ENCODE results near the gene GET4. TPM values are rescaled to one million over a fixed set of nuclear protein-coding genes. Genes with fewer than 3 reads are reported as not detected.

The GET4 gene
- total RNA-seq, 1 experiment from 2014 or later, result 36.1 TPM

GRCh38 chr7:853366-854117 is 22.8 kb upstream of the GET4 start:
- H3K27me3 ChIP-seq (replicated peaks), result no peaks in the 10 kb centered on the region
- no peaks in the 10 kb centered on the region for H3K4me1 ChIP-seq (replicated peaks)
- no peak overlapping the region for H3K4me3 ChIP-seq
- DNase-seq (ENCODE audit: low read depth in 1 of 2, low spot score in 2 of 2), result no peak
- peaks cover 83% of the 10 kb centered on the region for H3K36me3 ChIP-seq
- no peak overlapping the region for H3K27ac ChIP-seq
- H3K9me3 ChIP-seq (replicated peaks), result no peaks in the 10 kb centered on the region

GRCh38 chr7:854118-854775 is 22.1 kb upstream of the GET4 start:
- H3K9me3 ChIP-seq (replicated peaks), result no peaks in the 10 kb centered on the region
- no peaks in the 10 kb centered on the region for H3K27me3 ChIP-seq (replicated peaks)

GRCh38 chr7:855686-856369 is 20.5 kb upstream of the GET4 start:
- Histone ChIP-seq H3K4me1 (replicated peaks) (no peaks in the 10 kb centered on the region), H3K36me3 (peaks cover 91% of the 10 kb centered on the region), H3K27me3 (replicated peaks) (no peaks in the 10 kb centered on the region), H3K9me3 (replicated peaks) (no peaks in the 10 kb centered on the region), H3K4me3 (no peak overlapping the region), H3K27ac (no peak overlapping the region)
- DNase-seq (ENCODE audit: low read depth in 1 of 2, low spot score in 2 of 2), result no peak

More at GRCh38 chr7:854118-854775, 22.1 kb upstream of the GET4 start:
- Histone ChIP-seq H3K4me1 (replicated peaks) (no peaks in the 10 kb centered on the region), H3K36me3 (peaks cover 84% of the 10 kb centered on the region), H3K27ac (no peak overlapping the region), H3K4me3 (no peak overlapping the region)
- no peak for DNase-seq (ENCODE audit: low read depth in 1 of 2, low spot score in 2 of 2)

- no peak for DNase-seq (ENCODE audit: low read depth in 1 of 2, low spot score in 2 of 2)
- peaks cover 94% of the 10 kb centered on the region for H3K36me3 ChIP-seq
- no peaks in the 10 kb centered on the region for H3K27me3 ChIP-seq (replicated peaks)
- H3K4me3 ChIP-seq, result no peak overlapping the region
- no peaks in the 10 kb centered on the region for H3K4me1 ChIP-seq (replicated peaks)
- H3K27ac ChIP-seq, result no peak overlapping the region
- H3K9me3 ChIP-seq (replicated peaks), result no peaks in the 10 kb centered on the region
These were observed 19.8 kb upstream of the GET4 start for GRCh38 chr7:856444-857095.

GRCh38 chr7:857661-858060 is 18.7 kb upstream of the GET4 start:
- Histone ChIP-seq H3K4me1 (replicated peaks) (no peaks in the 10 kb centered on the region), H3K27ac (no peak overlapping the region), H3K27me3 (replicated peaks) (no peaks in the 10 kb centered on the region), H3K9me3 (replicated peaks) (no peaks in the 10 kb centered on the region), H3K4me3 (no peak overlapping the region), H3K36me3 (peaks cover 92% of the 10 kb centered on the region)
- DNase-seq (ENCODE audit: low read depth in 1 of 2, low spot score in 2 of 2), result no peak

- Histone ChIP-seq H3K9me3 (replicated peaks) (no peaks in the 10 kb centered on the region), H3K4me3 (no peak overlapping the region), H3K27ac (no peak overlapping the region), H3K4me1 (replicated peaks) (no peaks in the 10 kb centered on the region), H3K27me3 (replicated peaks) (no peaks in the 10 kb centered on the region), H3K36me3 (peaks cover 82% of the 10 kb centered on the region)
- DNase-seq (ENCODE audit: low read depth in 1 of 2, low spot score in 2 of 2), result no peak
These were observed 16.9 kb upstream of the GET4 start for GRCh38 chr7:859359-860030.

- no peak for DNase-seq (ENCODE audit: low read depth in 1 of 2, low spot score in 2 of 2)
- Histone ChIP-seq H3K4me3 (no peak overlapping the region), H3K4me1 (replicated peaks) (no peaks in the 10 kb centered on the region), H3K9me3 (replicated peaks) (no peaks in the 10 kb centered on the region), H3K36me3 (peaks cover 80% of the 10 kb centered on the region), H3K27ac (no peak overlapping the region), H3K27me3 (replicated peaks) (no peaks in the 10 kb centered on the region)
These were observed 16.2 kb upstream of the GET4 start for GRCh38 chr7:860149-860548.

GRCh38 chr7:861222-861621 is 15.1 kb upstream of the GET4 start:
- no peak overlapping the region for H3K4me3 ChIP-seq
- no peak overlapping the region for H3K27ac ChIP-seq
- no peaks in the 10 kb centered on the region for H3K9me3 ChIP-seq (replicated peaks)
- no peaks in the 10 kb centered on the region for H3K27me3 ChIP-seq (replicated peaks)
- no peaks in the 10 kb centered on the region for H3K4me1 ChIP-seq (replicated peaks)
- no peak for DNase-seq (ENCODE audit: low read depth in 1 of 2, low spot score in 2 of 2)
- peaks cover 81% of the 10 kb centered on the region for H3K36me3 ChIP-seq

GRCh38 chr7:862157-862556 is 14.2 kb upstream of the GET4 start:
- H3K27me3 ChIP-seq (replicated peaks), result no peaks in the 10 kb centered on the region
- no peaks in the 10 kb centered on the region for H3K4me1 ChIP-seq (replicated peaks)
- H3K4me3 ChIP-seq, result no peak overlapping the region
- H3K9me3 ChIP-seq (replicated peaks), result no peaks in the 10 kb centered on the region
- peaks cover 76% of the 10 kb centered on the region for H3K36me3 ChIP-seq
- H3K27ac ChIP-seq, result no peak overlapping the region
- no peak for DNase-seq (ENCODE audit: low read depth in 1 of 2, low spot score in 2 of 2)

GRCh38 chr7:863106-863505 is 13.2 kb upstream of the GET4 start:
- Histone ChIP-seq H3K27me3 (replicated peaks) (no peaks in the 10 kb centered on the region), H3K36me3 (peaks cover 76% of the 10 kb centered on the region), H3K9me3 (replicated peaks) (no peaks in the 10 kb centered on the region), H3K4me3 (no peak overlapping the region), H3K27ac (no peak overlapping the region), H3K4me1 (replicated peaks) (no peaks in the 10 kb centered on the region)
- DNase-seq (ENCODE audit: low read depth in 1 of 2, low spot score in 2 of 2), result no peak

- no peaks in the 10 kb centered on the region for H3K4me1 ChIP-seq (replicated peaks)
- H3K9me3 ChIP-seq (replicated peaks), result no peaks in the 10 kb centered on the region
- no peak for DNase-seq (ENCODE audit: low read depth in 1 of 2, low spot score in 2 of 2)
- H3K36me3 ChIP-seq, result peaks cover 61% of the 10 kb centered on the region
- no peaks in the 10 kb centered on the region for H3K27me3 ChIP-seq (replicated peaks)
- no peak overlapping the region for H3K4me3 ChIP-seq
- no peak overlapping the region for H3K27ac ChIP-seq
These were observed 10.4 kb upstream of the GET4 start for GRCh38 chr7:865921-866320.

GRCh38 chr7:867001-867405 is 9.4 kb upstream of the GET4 start:
- no peaks in the 10 kb centered on the region for H3K9me3 ChIP-seq (replicated peaks)
- H3K36me3 ChIP-seq, result peaks cover 60% of the 10 kb centered on the region
- no peaks in the 10 kb centered on the region for H3K27me3 ChIP-seq (replicated peaks)
- no peaks in the 10 kb centered on the region for H3K4me1 ChIP-seq (replicated peaks)
- H3K27ac ChIP-seq, result no peak overlapping the region
- no peak overlapping the region for H3K4me3 ChIP-seq
- DNase-seq (ENCODE audit: low read depth in 1 of 2, low spot score in 2 of 2), result no peak

GRCh38 chr7:867406-868188 is 8.8 kb upstream of the GET4 start:
- no peaks in the 10 kb centered on the region for H3K27me3 ChIP-seq (replicated peaks)
- H3K27ac ChIP-seq, result no peak overlapping the region
- peaks cover 61% of the 10 kb centered on the region for H3K36me3 ChIP-seq
- no peaks in the 10 kb centered on the region for H3K9me3 ChIP-seq (replicated peaks)
- no peak overlapping the region for H3K4me3 ChIP-seq
- no peaks in the 10 kb centered on the region for H3K4me1 ChIP-seq (replicated peaks)
- DNase-seq (ENCODE audit: low read depth in 1 of 2, low spot score in 2 of 2), result no peak

All from SJSA1 (cell line).